AG04450 (cell line): ENCODE data around the gene LRRC4B. TPM values are rescaled to one million over a fixed set of nuclear protein-coding genes. Genes with fewer than 3 reads are reported as not detected.

Experiments used
- CTCF ChIA-PET: fragments of 300-600, 350-600 bp; formaldehyde crosslinking; extraction: SDS; loops from one replicate; lab custom pipeline; 2022; ENCODE audit warnings: antibody characterized with exemption, inconsistent platforms; lab: Charles Lee
- POLR2A ChIA-PET: fragments of 350-600 bp; formaldehyde crosslinking; extraction: SDS; loops from one replicate; lab custom pipeline; 2021; ENCODE audit warnings: antibody characterized with exemption, inconsistent platforms; lab: Yijun Ruan, JAX
- DNase-seq: peaks from one replicate; pipeline ENCODE4 v3.0.0-alpha.2; 2011; ENCODE audit warnings: low read depth, low spot score
- H3K27ac ChIP-seq: one replicate; pipeline ENCODE4 v1.5.1; 2012; ENCODE audit warnings: low read depth, low read length, control low read depth
- H3K27me3 ChIP-seq: one replicate; pipeline ENCODE4 v1.6.0; 2012; ENCODE audit warnings: low read length; ENCODE audit not compliant: control insufficient read depth, insufficient read depth
- H3K4me3 ChIP-seq: 2 replicates; pipeline ENCODE4 v1.5.1; 2011; ENCODE audit warnings: mild to moderate bottlenecking, low read depth, low read length, control low read depth
- H3K9me3 ChIP-seq: 2 replicates; pipeline ENCODE4 v1.5.1; 2012; ENCODE audit warnings: low read length; ENCODE audit not compliant: control insufficient read depth, insufficient read depth
- polyA plus RNA-seq: library from polyadenylated mRNA; depleted of rRNA; stranded (reverse); fragments of >200 nt; gene quantifications from 2 replicates; pipeline ENCODE4 v1.2.3, GENCODE V29; 2011
- TF ChIP-seq, protein P1 (sequence below): IDR thresholded peaks from 2 replicates; pipeline ENCODE4 v1.5.1; 2011; ENCODE audit warnings: low read depth, low read length, control low read depth, inconsistent platforms

The LRRC4B gene
- polyA plus RNA-seq, 1 experiment: not detected

DNA sequence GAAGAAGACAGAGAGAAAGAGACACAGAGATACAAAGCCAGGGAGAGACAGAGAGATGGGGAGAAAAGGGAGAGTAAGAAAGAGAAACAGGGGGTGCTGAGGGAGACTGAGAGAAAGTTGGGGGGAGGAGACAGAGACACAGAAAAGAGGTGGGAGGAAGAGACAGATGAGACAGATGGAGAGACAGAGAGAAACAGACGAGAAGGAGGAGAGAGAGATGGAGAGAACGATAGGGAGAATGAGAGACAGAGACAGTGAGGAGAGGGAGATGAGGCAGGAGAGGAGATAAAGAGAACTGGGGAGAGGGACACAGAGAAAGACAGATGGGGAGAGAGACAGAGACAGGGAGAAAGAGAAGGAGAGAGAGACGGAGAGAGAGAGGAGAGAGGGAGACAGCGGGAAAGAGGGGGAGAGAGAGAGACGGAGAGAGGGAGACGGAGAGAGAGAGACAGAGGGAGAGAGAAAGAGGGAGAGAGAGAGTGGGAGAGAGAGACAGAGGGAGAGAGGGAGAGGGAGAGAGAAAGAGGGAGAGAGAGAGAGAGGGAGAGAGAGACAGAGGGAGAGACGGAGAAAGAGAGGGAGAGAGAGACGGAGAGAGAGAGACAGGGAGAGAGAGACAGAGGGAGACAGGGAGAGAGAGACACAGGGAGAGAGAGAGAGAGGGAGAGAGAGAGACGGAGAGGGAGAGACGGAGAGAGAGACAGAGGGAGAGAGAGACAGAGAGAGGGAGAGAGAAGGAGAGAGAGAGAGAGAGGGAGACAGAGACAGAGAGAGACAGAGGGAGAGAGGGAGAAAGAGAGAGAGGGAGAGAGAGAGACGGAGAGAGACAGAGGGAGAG lies 69.8 kb downstream of the LRRC4B start:
- no peaks in the 10 kb centered on the region; the same call in 1 of the 2 replicates for H3K9me3 ChIP-seq
- H3K27me3 ChIP-seq: peaks cover 32% of the 10 kb centered on the region
- H3K27ac ChIP-seq: no peak overlapping the region
- DNase-seq: no peak
- no peak overlapping the region for H3K4me3 ChIP-seq
- TF ChIP-seq, protein P1, sequence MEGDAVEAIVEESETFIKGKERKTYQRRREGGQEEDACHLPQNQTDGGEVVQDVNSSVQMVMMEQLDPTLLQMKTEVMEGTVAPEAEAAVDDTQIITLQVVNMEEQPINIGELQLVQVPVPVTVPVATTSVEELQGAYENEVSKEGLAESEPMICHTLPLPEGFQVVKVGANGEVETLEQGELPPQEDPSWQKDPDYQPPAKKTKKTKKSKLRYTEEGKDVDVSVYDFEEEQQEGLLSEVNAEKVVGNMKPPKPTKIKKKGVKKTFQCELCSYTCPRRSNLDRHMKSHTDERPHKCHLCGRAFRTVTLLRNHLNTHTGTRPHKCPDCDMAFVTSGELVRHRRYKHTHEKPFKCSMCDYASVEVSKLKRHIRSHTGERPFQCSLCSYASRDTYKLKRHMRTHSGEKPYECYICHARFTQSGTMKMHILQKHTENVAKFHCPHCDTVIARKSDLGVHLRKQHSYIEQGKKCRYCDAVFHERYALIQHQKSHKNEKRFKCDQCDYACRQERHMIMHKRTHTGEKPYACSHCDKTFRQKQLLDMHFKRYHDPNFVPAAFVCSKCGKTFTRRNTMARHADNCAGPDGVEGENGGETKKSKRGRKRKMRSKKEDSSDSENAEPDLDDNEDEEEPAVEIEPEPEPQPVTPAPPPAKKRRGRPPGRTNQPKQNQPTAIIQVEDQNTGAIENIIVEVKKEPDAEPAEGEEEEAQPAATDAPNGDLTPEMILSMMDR: no peak
- CTCF ChIA-PET: no interaction called here
- POLR2A ChIA-PET: no interaction called here

DNA sequence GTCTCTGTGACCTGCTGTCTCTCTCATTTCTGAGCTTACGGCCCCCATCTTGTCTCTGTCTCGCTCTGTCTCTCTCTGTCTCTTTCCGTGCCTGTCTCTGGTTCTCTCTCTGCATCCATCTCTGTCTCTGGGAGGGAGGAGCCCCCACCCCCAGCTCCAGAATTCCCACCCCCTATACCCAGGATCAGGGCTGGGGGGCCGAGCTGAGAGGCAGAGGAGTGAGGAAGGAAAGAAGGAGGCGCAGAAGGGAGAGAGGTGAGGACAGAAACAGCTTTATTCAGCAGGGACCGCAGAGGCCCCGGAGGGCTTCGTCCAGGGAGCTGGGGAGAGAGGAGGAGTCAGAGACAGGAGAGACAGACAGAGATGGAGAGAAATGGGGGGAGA lies 71.2 kb downstream of the LRRC4B start:
- Histone ChIP-seq H3K27me3 (peaks cover 44% of the 10 kb centered on the region), H3K4me3 (no peak overlapping the region), H3K27ac (no peak overlapping the region), H3K9me3 (no peaks in the 10 kb centered on the region; the same call in 1 of the 2 replicates)
- DNase-seq: no peak
- CTCF ChIA-PET: no interaction called here
- POLR2A ChIA-PET: no interaction called here
- TF ChIP-seq, protein P1: no peak

DNA sequence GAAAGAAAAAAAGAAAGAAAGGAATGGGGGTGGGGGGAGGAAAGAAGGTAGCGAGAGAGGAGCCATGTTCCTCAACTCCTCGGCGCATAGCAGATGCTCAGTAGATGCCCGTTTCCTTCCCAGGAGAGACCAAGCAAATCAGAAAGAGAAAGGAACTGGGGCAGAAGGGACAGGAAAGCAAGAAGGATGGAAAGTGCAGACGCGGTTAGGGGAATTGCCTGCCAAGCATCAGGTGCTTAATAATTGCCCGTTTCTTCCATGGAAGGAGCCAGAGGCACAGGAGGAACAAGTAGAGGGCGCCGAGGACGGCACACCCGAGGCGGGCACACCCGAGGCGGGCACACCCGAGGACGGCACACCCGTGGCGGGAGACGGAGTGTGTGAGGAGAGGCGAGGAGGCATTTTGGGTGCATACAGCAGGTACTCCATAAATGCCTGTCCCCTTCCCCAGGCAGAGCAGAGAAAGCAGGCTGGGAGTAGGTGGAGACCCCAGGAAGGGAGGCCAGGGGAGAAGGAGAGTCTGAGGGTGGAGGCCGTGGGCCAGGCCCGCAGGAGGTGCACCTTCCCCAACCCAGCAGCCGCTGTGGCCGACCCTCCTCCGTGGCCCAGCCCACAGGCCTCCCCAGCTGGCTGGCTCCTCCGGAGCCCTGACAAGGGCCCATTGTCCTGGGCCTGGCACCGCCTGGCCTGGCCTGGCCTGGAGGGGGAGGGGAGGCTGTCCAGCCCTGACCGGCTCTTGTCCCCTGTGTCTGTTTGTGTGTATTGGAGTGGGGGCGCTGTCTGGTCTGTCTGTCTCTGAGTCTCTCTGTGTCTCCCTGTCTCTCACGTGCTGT lies 71.8 kb downstream of the LRRC4B start:
- peaks cover 49% of the 10 kb centered on the region for H3K27me3 ChIP-seq
- ChIA-PET CTCF (no interaction called here), POLR2A (no interaction called here)
- no peak for DNase-seq
- H3K4me3 ChIP-seq: no peak overlapping the region
- H3K27ac ChIP-seq: no peak overlapping the region
- H3K9me3 ChIP-seq: no peaks in the 10 kb centered on the region; the same call in 1 of the 2 replicates
- TF ChIP-seq, protein P1: no peak

DNA sequence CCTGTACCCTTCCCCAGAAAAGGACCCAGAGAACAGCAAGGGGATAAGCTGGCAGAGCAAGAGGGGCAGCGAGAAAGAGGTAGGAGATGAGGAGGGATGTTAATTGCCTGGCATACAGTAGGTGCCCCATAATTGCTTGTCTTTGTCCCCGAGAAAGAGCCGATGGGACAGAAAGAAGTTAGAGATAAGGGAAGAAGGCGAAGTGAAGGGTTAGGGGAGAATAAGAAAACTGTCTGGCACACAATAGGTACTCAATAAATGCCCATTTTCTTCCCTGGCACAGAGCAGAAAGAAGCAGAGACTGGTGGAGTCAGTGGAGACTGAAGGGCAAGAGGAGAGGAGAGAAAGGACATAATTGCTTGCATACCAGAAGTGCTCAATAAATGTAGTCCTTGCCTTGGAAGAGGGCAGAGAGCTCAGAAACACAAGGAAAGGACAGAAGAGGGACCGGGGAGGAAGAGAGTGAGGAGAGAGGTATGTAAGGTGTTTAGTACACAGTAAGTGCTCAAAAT lies 73.2 kb downstream of the LRRC4B start:
- Histone ChIP-seq H3K4me3 (no peak overlapping the region), H3K27me3 (peaks cover 50% of the 10 kb centered on the region), H3K9me3 (peaks cover 7% of the 10 kb centered on the region), H3K27ac (no peak overlapping the region)
- no peak for DNase-seq
- ChIA-PET CTCF (no interaction called here), POLR2A (no interaction called here)
- TF ChIP-seq, protein P1: no peak
